Activated T-helper 1 cell treated with anti-CD3 and anti-CD28 coated beads, Interleukin-12 subunit alpha, Interleukin-12 subunit beta, Interleukin-2, Interleukin-4 antibody, amounts not matched to agents 30 ng/mL and 10 ng/mL and 1 ng/mL, durations not matched to agents 14 hours and 24 hours and 36 hours (primary cell): ENCODE measurements around the gene SAMD4A. TPM values are rescaled to one million over a fixed set of nuclear protein-coding genes. Genes with fewer than 3 reads are reported as not detected.

ENCODE experiments used
- DNase-seq: peaks from one replicate; pipeline ENCODE4 v3.0.0; 2021; ENCODE audit warnings: low spot score
- H3K27ac Mint-ChIP-seq: one replicate; pipeline ENCODE4 v1.8.0; 2021; ENCODE audit warnings: mild to moderate bottlenecking, mixed read lengths
- H3K27me3 Mint-ChIP-seq: one replicate; pipeline ENCODE4 v1.8.0; 2022; ENCODE audit warnings: mild to moderate bottlenecking, moderate library complexity, mixed read lengths; ENCODE audit not compliant: insufficient read depth
- H3K36me3 Mint-ChIP-seq: one replicate; pipeline ENCODE4 v1.8.0; 2021; ENCODE audit warnings: low read depth, mixed read lengths
- H3K4me1 Mint-ChIP-seq: one replicate; pipeline ENCODE4 v1.8.0; 2021; ENCODE audit warnings: low read depth, mixed read lengths
- H3K4me3 Mint-ChIP-seq: one replicate; pipeline ENCODE4 v1.8.0; 2021; ENCODE audit warnings: mild to moderate bottlenecking, moderate library complexity, mixed read lengths
- H3K9me3 Mint-ChIP-seq: one replicate; pipeline ENCODE4 v1.8.0; 2021; ENCODE audit warnings: mixed read lengths
- intact Hi-C: fragments of 100-400 bp; cut with micrococcal nuclease; formaldehyde crosslinking; loops from one replicate; pipeline ENCODE4 v1.15.1; 2024
- total RNA-seq: library from RNA; stranded (reverse); gene quantifications from 2 replicates; pipeline ENCODE4 v1.2.3, GENCODE V29; 2022

Gene SAMD4A
- total RNA-seq = 1.8 TPM in 2 replicates

- DNase-seq = peak; percentile 29
- intact Hi-C loops = no loop called here
- no peaks in the 10 kb centered on the region for H3K9me3 Mint-ChIP-seq
- H3K4me3 Mint-ChIP-seq = peak within 1 kb of the TSS; percentile 90
- peaks cover 56% of the 10 kb centered on the region for H3K27me3 Mint-ChIP-seq
- no peaks in the 10 kb centered on the region for H3K36me3 Mint-ChIP-seq
- H3K4me1 Mint-ChIP-seq = peaks cover 21% of the 10 kb centered on the region
- peak within 1 kb of the TSS; percentile 77 for H3K27ac Mint-ChIP-seq
Observed at GRCh38 chr14:54566410-54567223, at the start of gene SAMD4A. Gene SAMD4A (plus strand): TSS chr14:54567128. CDS start chr14:54567917, 789 bp downstream.

- H3K4me1 Mint-ChIP-seq = no peaks in the 10 kb centered on the region
- intact Hi-C loops = no loop called here
- no peak for DNase-seq
- H3K36me3 Mint-ChIP-seq = peaks cover 16% of the 10 kb centered on the region
- H3K9me3 Mint-ChIP-seq = no peaks in the 10 kb centered on the region
- H3K27ac Mint-ChIP-seq = no peak overlapping the region
- no peaks in the 10 kb centered on the region for H3K27me3 Mint-ChIP-seq
- no peak overlapping the region for H3K4me3 Mint-ChIP-seq
Observed at GRCh38 chr14:54524410-54524809, 42.5 kb upstream of the SAMD4A start.

- H3K4me3 Mint-ChIP-seq = no peak overlapping the region
- H3K4me1 Mint-ChIP-seq = no peaks in the 10 kb centered on the region
- DNase-seq = no peak
- intact Hi-C loops = no loop called here
- no peak overlapping the region for H3K27ac Mint-ChIP-seq
- no peaks in the 10 kb centered on the region for H3K27me3 Mint-ChIP-seq
- H3K36me3 Mint-ChIP-seq = peaks cover 3% of the 10 kb centered on the region
- H3K9me3 Mint-ChIP-seq = no peaks in the 10 kb centered on the region
Observed at GRCh38 chr14:54528973-54529372, 38.0 kb upstream of the SAMD4A start.

GRCh38 chr14:54529811-54530210, 37.1 kb upstream of the SAMD4A start:
- H3K4me3 Mint-ChIP-seq = no peak overlapping the region
- H3K36me3 Mint-ChIP-seq = peaks cover 2% of the 10 kb centered on the region
- H3K27me3 Mint-ChIP-seq = no peaks in the 10 kb centered on the region
- H3K27ac Mint-ChIP-seq = no peak overlapping the region
- no peaks in the 10 kb centered on the region for H3K9me3 Mint-ChIP-seq
- intact Hi-C loops = no loop called here
- no peaks in the 10 kb centered on the region for H3K4me1 Mint-ChIP-seq
- no peak for DNase-seq

GRCh38 chr14:54532111-54533012, 34.6 kb upstream of the SAMD4A start:
- Mint-ChIP-seq H3K36me3 (peaks cover 5% of the 10 kb centered on the region), H3K9me3 (no peaks in the 10 kb centered on the region), H3K27ac (no peak overlapping the region), H3K27me3 (no peaks in the 10 kb centered on the region), H3K4me3 (no peak overlapping the region), H3K4me1 (no peaks in the 10 kb centered on the region)
- DNase-seq = no peak
- intact Hi-C loops = no loop called here

GRCh38 chr14:54533100-54533499, 33.8 kb upstream of the SAMD4A start:
- intact Hi-C loops = no loop called here
- Mint-ChIP-seq H3K9me3 (no peaks in the 10 kb centered on the region), H3K4me1 (no peaks in the 10 kb centered on the region), H3K4me3 (no peak overlapping the region), H3K36me3 (peaks cover 5% of the 10 kb centered on the region), H3K27ac (no peak overlapping the region), H3K27me3 (no peaks in the 10 kb centered on the region)
- no peak for DNase-seq

GRCh38 chr14:54535126-54535525, 31.8 kb upstream of the SAMD4A start:
- no peaks in the 10 kb centered on the region for H3K4me1 Mint-ChIP-seq
- intact Hi-C loops = no loop called here
- no peak overlapping the region for H3K27ac Mint-ChIP-seq
- no peaks in the 10 kb centered on the region for H3K27me3 Mint-ChIP-seq
- H3K36me3 Mint-ChIP-seq = peaks cover 5% of the 10 kb centered on the region
- DNase-seq = no peak
- H3K4me3 Mint-ChIP-seq = no peak overlapping the region
- H3K9me3 Mint-ChIP-seq = no peaks in the 10 kb centered on the region

- no peaks in the 10 kb centered on the region for H3K9me3 Mint-ChIP-seq
- peaks cover 5% of the 10 kb centered on the region for H3K36me3 Mint-ChIP-seq
- DNase-seq = no peak
Observed at GRCh38 chr14:54535646-54536045, 31.3 kb upstream of the SAMD4A start.

GRCh38 chr14:54537651-54538050, 29.3 kb upstream of the SAMD4A start:
- Mint-ChIP-seq H3K4me3 (no peak overlapping the region), H3K27ac (no peak overlapping the region), H3K27me3 (no peaks in the 10 kb centered on the region), H3K36me3 (peaks cover 4% of the 10 kb centered on the region), H3K4me1 (no peaks in the 10 kb centered on the region), H3K9me3 (no peaks in the 10 kb centered on the region)
- intact Hi-C loops = no loop called here
- DNase-seq = no peak

More at GRCh38 chr14:54535646-54536045, 31.3 kb upstream of the SAMD4A start:
- Mint-ChIP-seq H3K27ac (no peak overlapping the region), H3K4me1 (no peaks in the 10 kb centered on the region), H3K4me3 (no peak overlapping the region), H3K27me3 (no peaks in the 10 kb centered on the region)
- intact Hi-C loops = no loop called here

- Mint-ChIP-seq H3K9me3 (no peaks in the 10 kb centered on the region), H3K27me3 (no peaks in the 10 kb centered on the region), H3K4me1 (no peaks in the 10 kb centered on the region), H3K36me3 (peaks cover 4% of the 10 kb centered on the region), H3K4me3 (no peak overlapping the region), H3K27ac (no peak overlapping the region)
- no peak for DNase-seq
- intact Hi-C loops = no loop called here
Observed at GRCh38 chr14:54538055-54538454, 28.9 kb upstream of the SAMD4A start.

- Mint-ChIP-seq H3K36me3 (no peaks in the 10 kb centered on the region), H3K4me3 (no peak overlapping the region), H3K27me3 (peaks cover 4% of the 10 kb centered on the region), H3K4me1 (no peaks in the 10 kb centered on the region), H3K27ac (no peak overlapping the region), H3K9me3 (no peaks in the 10 kb centered on the region)
- intact Hi-C loops = no loop called here
- DNase-seq = no peak
Observed at GRCh38 chr14:54547583-54547982, 19.3 kb upstream of the SAMD4A start.

- Mint-ChIP-seq H3K27me3 (peaks cover 4% of the 10 kb centered on the region), H3K4me1 (no peaks in the 10 kb centered on the region), H3K27ac (no peak overlapping the region), H3K36me3 (no peaks in the 10 kb centered on the region), H3K9me3 (no peaks in the 10 kb centered on the region), H3K4me3 (no peak overlapping the region)
- intact Hi-C loops = no loop called here
- DNase-seq = no peak
Observed at GRCh38 chr14:54548491-54548890, 18.4 kb upstream of the SAMD4A start.

- Mint-ChIP-seq H3K27ac (no peak overlapping the region), H3K9me3 (no peaks in the 10 kb centered on the region), H3K27me3 (peaks cover 4% of the 10 kb centered on the region), H3K36me3 (no peaks in the 10 kb centered on the region), H3K4me1 (no peaks in the 10 kb centered on the region), H3K4me3 (no peak overlapping the region)
- DNase-seq = no peak
- intact Hi-C loops = no loop called here
Observed at GRCh38 chr14:54549862-54550261, 17.1 kb upstream of the SAMD4A start.
